Activated T-helper 17 cell treated with anti-CD3 and anti-CD28 coated beads, Interleukin-2, amount 50 U/mL, for 72 hours (primary cell): ENCODE measurements around the gene GTF3C6. TPM values are rescaled to one million over a fixed set of nuclear protein-coding genes. Genes with fewer than 3 reads are reported as not detected.
A peak's percentile ranks its signal among the peaks of the same experiment; 100 is the strongest.
"Not testable (repeated sequence)": the region's sequence is repeated elsewhere in the genome, so short reads cannot be mapped to it uniquely, and the experiment has no call there.

Experiments used
- ATAC-seq: fragments of 150-1000 bp; cut with Tn5 transposase; replicated peaks from 2 replicates; pipeline ENCODE4 v1.10.0; 2021; ENCODE audit warnings: mild to moderate bottlenecking, moderate library complexity
- H3K27ac Mint-ChIP-seq: one replicate; pipeline ENCODE4 v1.8.0; 2022; ENCODE audit warnings: mixed read lengths
- H3K27me3 Mint-ChIP-seq: one replicate; pipeline ENCODE4 v1.8.0; 2022; ENCODE audit warnings: mixed read lengths
- H3K36me3 Mint-ChIP-seq: one replicate; pipeline ENCODE4 v1.8.0; 2022; ENCODE audit warnings: low read depth, mild to moderate bottlenecking, mixed read lengths
- H3K4me1 Mint-ChIP-seq: one replicate; pipeline ENCODE4 v1.8.0; 2022; ENCODE audit warnings: mixed read lengths
- H3K4me3 Mint-ChIP-seq: one replicate; pipeline ENCODE4 v1.8.0; 2022; ENCODE audit warnings: mild to moderate bottlenecking, mixed read lengths
- H3K9me3 Mint-ChIP-seq: one replicate; pipeline ENCODE4 v1.8.0; 2022; ENCODE audit warnings: mixed read lengths
- total RNA-seq, 2 donors: library from RNA; stranded (reverse); gene quantifications; one replicate each; pipeline ENCODE4 v1.2.3, GENCODE V29; 2022

The GTF3C6 gene
- total RNA-seq, 2 donors from 2014 or later, result 55.8 to 123 TPM

DNA sequence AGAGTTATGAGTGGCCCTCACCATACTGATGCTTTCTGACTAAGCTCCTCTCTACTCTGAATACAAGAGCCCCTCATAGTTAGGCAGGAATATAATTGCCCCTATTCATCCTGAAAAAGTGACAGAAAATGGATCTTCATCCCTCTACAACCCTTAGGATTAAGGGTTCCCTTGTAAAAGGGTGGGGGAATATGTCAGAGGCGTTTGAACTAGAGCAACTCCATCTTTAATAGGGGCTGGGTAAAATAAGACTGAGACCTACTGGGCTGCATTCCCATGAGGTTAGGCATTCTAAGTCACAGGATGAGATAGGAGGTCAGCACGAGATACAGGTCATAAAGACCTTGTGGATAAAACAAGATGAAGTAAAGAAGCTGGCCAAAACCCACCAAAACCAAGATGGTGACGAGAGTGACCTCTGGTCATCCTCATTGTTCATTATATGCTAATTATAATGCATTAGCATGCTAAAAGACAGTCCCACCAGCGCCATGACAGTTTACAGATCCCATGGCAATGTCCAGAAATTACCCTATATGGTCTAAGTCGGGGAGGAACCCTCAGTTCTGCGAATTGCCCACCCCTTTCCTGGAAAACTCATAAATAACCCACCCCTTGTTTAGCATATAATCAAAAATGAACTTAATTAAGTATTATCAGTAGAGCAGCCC is 4.7 kb upstream of the GTF3C6 start:
- H3K4me1 Mint-ChIP-seq, result peaks cover 4% of the 10 kb centered on the region
- no peak for ATAC-seq
- H3K36me3 Mint-ChIP-seq, result peaks cover 5% of the 10 kb centered on the region
- no peak overlapping the region for H3K4me3 Mint-ChIP-seq
- no peak overlapping the region for H3K27ac Mint-ChIP-seq
- H3K9me3 Mint-ChIP-seq, result no peaks in the 10 kb centered on the region
- no peaks in the 10 kb centered on the region for H3K27me3 Mint-ChIP-seq

GRCh38 chr6:110960014-110960390 is 1.5 kb downstream of the GTF3C6 start:
- Mint-ChIP-seq H3K9me3 (no peaks in the 10 kb centered on the region), H3K4me3 (peak overlapping the region; percentile 88), H3K4me1 (peaks cover 4% of the 10 kb centered on the region), H3K36me3 (peaks cover 55% of the 10 kb centered on the region), H3K27ac (peak overlapping the region; percentile 78), H3K27me3 (no peaks in the 10 kb centered on the region)
- no peak for ATAC-seq

DNA sequence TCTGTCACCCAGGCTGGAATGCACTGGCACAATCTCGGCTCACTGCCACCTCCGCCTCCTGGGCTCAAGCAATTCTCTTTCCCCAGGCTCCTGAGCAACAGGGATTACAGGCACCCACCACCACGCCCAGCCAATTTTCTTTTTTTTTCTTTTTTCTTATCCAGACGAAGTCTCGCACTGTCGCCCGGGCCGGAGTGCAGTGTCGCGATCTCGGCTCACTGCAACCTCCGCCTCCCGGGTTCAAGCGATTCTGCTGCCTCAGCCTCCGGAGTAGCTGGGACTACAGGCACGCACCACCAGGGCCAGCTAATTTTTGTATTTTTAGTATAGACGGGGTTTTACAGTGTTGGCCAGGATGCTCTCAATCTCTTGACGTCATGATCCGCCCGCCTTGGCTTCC is 4.1 kb downstream of the GTF3C6 start:
- H3K9me3 Mint-ChIP-seq, H3K27me3 Mint-ChIP-seq, H3K4me1 Mint-ChIP-seq, ATAC-seq, H3K27ac Mint-ChIP-seq, H3K4me3 Mint-ChIP-seq: not testable (repeated sequence)
- peaks cover 81% of the 10 kb centered on the region for H3K36me3 Mint-ChIP-seq

GRCh38 chr6:110965629-110966229 is 7.2 kb downstream of the GTF3C6 start:
- Mint-ChIP-seq H3K9me3 (no peaks in the 10 kb centered on the region), H3K4me3 (no peak overlapping the region), H3K27ac (no peak overlapping the region), H3K27me3 (no peaks in the 10 kb centered on the region), H3K36me3 (peaks cover 82% of the 10 kb centered on the region), H3K4me1 (no peaks in the 10 kb centered on the region)
- ATAC-seq, result no peak

DNA sequence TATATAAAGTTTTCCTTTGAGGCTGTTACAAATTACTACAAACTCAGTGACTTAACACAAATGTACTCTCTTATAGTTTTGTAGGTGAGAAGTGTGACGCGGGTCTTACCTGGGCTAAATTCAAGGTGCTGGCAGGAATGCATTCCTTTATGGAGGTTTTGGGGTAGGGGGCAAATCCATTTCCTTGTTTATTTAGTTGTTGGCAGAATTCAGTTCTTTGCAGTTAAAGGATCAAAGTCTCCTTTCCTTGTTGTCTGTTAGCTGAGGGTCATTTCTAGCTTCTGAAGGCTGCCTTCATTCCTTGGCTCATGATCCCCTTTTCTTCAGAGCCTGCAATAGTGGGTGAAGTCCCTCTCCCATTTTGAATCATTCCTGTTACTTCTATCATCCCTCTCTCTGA is 10.2 kb downstream of the GTF3C6 start:
- ATAC-seq, H3K4me3 Mint-ChIP-seq, H3K27me3 Mint-ChIP-seq, H3K9me3 Mint-ChIP-seq, H3K4me1 Mint-ChIP-seq, H3K27ac Mint-ChIP-seq: not testable (repeated sequence)
- H3K36me3 Mint-ChIP-seq, result peaks cover 53% of the 10 kb centered on the region

GRCh38 chr6:110971468-110971867 is 13.0 kb downstream of the GTF3C6 start:
- peaks cover 6% of the 10 kb centered on the region for H3K4me1 Mint-ChIP-seq
- ATAC-seq, result no peak
- peaks cover 28% of the 10 kb centered on the region for H3K36me3 Mint-ChIP-seq
- H3K9me3 Mint-ChIP-seq, result no peaks in the 10 kb centered on the region
- no peak overlapping the region for H3K4me3 Mint-ChIP-seq
- H3K27ac Mint-ChIP-seq, result peak overlapping the region; percentile 76
- no peaks in the 10 kb centered on the region for H3K27me3 Mint-ChIP-seq

GRCh38 chr6:110976575-110976974 is 18.1 kb downstream of the GTF3C6 start:
- no peak overlapping the region for H3K4me3 Mint-ChIP-seq
- H3K27ac Mint-ChIP-seq, result no peak overlapping the region
- H3K36me3 Mint-ChIP-seq, result peaks cover 6% of the 10 kb centered on the region
- no peaks in the 10 kb centered on the region for H3K9me3 Mint-ChIP-seq
- H3K27me3 Mint-ChIP-seq, result no peaks in the 10 kb centered on the region
- ATAC-seq, result no peak
- H3K4me1 Mint-ChIP-seq, result peaks cover 11% of the 10 kb centered on the region

DNA sequence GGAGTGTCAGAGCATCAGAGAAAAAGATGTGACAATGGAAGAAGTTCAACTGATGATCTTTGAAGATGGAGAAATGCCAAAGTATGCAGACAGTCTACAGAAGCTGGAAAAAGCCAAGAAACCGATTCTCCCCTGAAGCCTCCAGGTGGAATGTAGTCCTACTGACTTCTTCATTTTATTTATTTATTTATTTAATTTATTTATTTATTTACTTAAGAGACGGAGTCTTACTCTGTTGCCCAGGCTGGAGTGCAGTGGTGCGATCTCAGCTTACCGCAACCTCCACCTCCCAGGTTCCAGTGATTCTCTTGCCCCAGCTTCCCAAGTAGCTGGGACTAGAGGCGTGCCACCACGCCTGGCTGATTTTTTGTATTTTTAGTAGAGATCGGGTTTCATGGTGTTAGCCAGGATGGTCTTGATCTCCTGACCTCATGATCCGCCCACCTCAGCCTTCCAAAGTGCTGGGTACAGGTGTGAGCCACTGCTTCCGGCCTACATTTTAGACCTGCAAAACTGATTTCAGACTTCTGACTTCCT is 21.1 kb downstream of the GTF3C6 start:
- Mint-ChIP-seq H3K27ac (no peak overlapping the region), H3K4me1 (peaks cover 19% of the 10 kb centered on the region), H3K4me3 (no peak overlapping the region), H3K27me3 (no peaks in the 10 kb centered on the region), H3K9me3 (no peaks in the 10 kb centered on the region), H3K36me3 (peaks cover 30% of the 10 kb centered on the region)
- no peak for ATAC-seq

GRCh38 chr6:110980227-110980626 is 21.7 kb downstream of the GTF3C6 start:
- no peak overlapping the region for H3K27ac Mint-ChIP-seq
- peak overlapping the region; percentile 99 for H3K4me3 Mint-ChIP-seq
- H3K36me3 Mint-ChIP-seq, result peaks cover 36% of the 10 kb centered on the region
- H3K9me3 Mint-ChIP-seq, result no peaks in the 10 kb centered on the region
- no peak for ATAC-seq
- H3K4me1 Mint-ChIP-seq, result peaks cover 19% of the 10 kb centered on the region
- no peaks in the 10 kb centered on the region for H3K27me3 Mint-ChIP-seq

DNA sequence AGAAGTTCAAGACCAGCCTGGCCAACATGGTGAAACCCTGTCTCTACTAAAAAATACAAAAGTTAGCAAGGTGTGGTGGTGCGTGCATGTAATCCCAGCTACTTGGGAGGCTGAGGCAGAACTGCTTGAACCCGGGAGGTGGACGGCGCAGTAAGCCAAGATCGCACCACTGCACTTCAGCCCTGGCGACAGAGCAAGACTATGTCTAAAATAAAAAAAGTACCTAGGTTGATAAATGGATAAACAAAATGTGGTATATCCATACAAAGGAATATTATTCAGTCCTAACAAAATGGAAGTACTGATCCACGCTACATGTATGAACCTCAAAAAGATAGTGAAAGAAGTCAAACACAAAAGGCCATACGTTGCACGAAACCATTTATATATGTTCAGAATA is 22.1 kb downstream of the GTF3C6 start:
- Mint-ChIP-seq H3K27me3 (no peaks in the 10 kb centered on the region), H3K36me3 (peaks cover 40% of the 10 kb centered on the region), H3K4me1 (peaks cover 19% of the 10 kb centered on the region), H3K4me3 (peak overlapping the region; percentile 99), H3K27ac (peak overlapping the region; percentile 98), H3K9me3 (no peaks in the 10 kb centered on the region)
- no peak for ATAC-seq

- peaks cover 19% of the 10 kb centered on the region for H3K4me1 Mint-ChIP-seq
- peak overlapping the region; percentile 99 for H3K4me3 Mint-ChIP-seq
- H3K27me3 Mint-ChIP-seq, result no peaks in the 10 kb centered on the region
- peaks cover 46% of the 10 kb centered on the region for H3K36me3 Mint-ChIP-seq
- H3K27ac Mint-ChIP-seq, result peak overlapping the region; percentile 98
- ATAC-seq, result no peak
- H3K9me3 Mint-ChIP-seq, result no peaks in the 10 kb centered on the region
Measured at GRCh38 chr6:110981202-110981600, 22.7 kb downstream of the GTF3C6 start.

DNA sequence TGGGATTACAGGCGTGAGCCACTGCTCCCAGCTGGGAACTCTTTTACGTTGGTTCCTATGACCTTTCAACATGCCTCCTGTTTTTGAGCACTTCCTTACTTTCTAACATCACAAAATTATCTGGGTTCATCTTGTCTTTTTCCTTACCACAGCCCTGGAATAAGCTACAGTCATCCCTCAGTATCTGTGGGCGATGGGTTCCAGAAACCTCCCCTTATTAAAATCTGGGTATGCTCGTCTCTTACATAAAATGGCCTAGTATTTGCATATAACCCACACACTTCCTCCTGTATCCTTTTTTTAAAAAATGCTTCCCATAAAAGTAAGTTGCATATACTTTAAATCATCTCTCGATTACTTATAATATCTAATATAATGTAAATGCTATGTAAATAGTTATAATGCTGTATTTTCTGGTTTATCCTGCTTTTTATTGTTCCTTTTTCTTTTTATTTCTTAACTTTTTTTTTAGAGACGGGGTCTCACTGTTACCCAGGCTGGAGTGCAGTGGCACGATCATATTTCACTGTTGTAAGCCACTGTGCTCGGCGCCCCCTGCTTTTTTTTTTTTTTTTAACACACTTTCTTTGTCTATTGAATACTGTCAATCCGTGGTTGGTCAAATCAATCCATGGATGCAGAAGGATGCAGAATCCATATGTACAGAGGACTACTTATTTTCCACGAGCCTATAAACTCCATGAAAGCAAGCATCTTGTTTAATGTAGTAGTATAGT is 32.5 kb downstream of the GTF3C6 start:
- Mint-ChIP-seq H3K27ac (no peak overlapping the region), H3K27me3 (no peaks in the 10 kb centered on the region), H3K36me3 (peaks cover 98% of the 10 kb centered on the region), H3K4me3 (no peak overlapping the region), H3K9me3 (no peaks in the 10 kb centered on the region), H3K4me1 (peaks cover 9% of the 10 kb centered on the region)
- ATAC-seq, result no peak

DNA sequence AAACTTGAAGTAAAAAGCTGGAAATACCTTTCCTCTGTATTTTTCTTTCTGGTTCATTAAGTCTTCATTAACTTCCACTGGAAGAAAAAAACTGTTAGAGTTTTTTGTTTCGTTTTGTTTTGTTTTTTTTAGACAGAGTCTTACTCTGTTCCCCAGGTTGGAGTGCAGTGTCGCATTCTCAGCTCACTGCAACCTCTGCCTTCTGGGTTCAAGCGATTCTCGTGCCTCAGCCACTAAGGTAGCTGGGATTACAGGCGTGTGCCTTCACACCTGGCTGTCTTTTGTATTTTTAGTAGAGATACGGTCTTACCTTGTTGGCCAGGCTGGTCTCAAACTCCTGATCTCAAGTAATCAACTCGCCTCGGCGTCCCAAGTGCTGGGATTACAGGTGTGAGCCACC is 38.2 kb downstream of the GTF3C6 start:
- ATAC-seq, result no peak
- H3K27me3 Mint-ChIP-seq, result no peaks in the 10 kb centered on the region
- H3K4me3 Mint-ChIP-seq, result no peak overlapping the region
- no peaks in the 10 kb centered on the region for H3K9me3 Mint-ChIP-seq
- peaks cover 99% of the 10 kb centered on the region for H3K36me3 Mint-ChIP-seq
- no peaks in the 10 kb centered on the region for H3K4me1 Mint-ChIP-seq
- H3K27ac Mint-ChIP-seq, result no peak overlapping the region

- Mint-ChIP-seq H3K27me3 (no peaks in the 10 kb centered on the region), H3K4me1 (peaks cover under 1% of the 10 kb centered on the region), H3K36me3 (peaks cover 97% of the 10 kb centered on the region), H3K9me3 (no peaks in the 10 kb centered on the region), H3K27ac (no peak overlapping the region), H3K4me3 (no peak overlapping the region)
- ATAC-seq, result no peak
Measured at GRCh38 chr6:110999634-111000270, 41.2 kb downstream of the GTF3C6 start.
